Loucy (cell line): ENCODE measurements around the gene PTPRN2.

ENCODE experiments used
- H2AFZ ChIP-seq: fragments of 200-600 bp; sonication (generic); 2 replicates; pipeline ENCODE4 v1.6.0; 2016; ENCODE audit warnings: antibody characterized with exemption, mild to moderate bottlenecking, low read length, moderate library complexity
- H3F3A ChIP-seq: fragments of 200-600 bp; 2 replicates; pipeline ENCODE4 v1.6.0; 2016; ENCODE audit warnings: antibody characterized with exemption, low read depth, mild to moderate bottlenecking
- H3K27me3 ChIP-seq: fragments of 200-600 bp; sonication (generic); 2 replicates; pipeline ENCODE4 v1.6.1; 2014; ENCODE audit warnings: low read length, mild to moderate bottlenecking; ENCODE audit not compliant: insufficient read depth, poor library complexity, severe bottlenecking
- H3K36me3 ChIP-seq: fragments of 200-600 bp; sonication (generic); 2 replicates; pipeline ENCODE4 v1.6.1; 2016; ENCODE audit warnings: low read length; ENCODE audit not compliant: insufficient read depth
- H3K4me1 ChIP-seq: fragments of 200-600 bp; sonication (generic); 2 replicates; pipeline ENCODE4 v1.5.1; 2014; ENCODE audit warnings: low read length, mild to moderate bottlenecking; ENCODE audit not compliant: insufficient read depth, poor library complexity, severe bottlenecking
- H3K4me2 ChIP-seq: fragments of 200-600 bp; sonication (generic); 2 replicates; pipeline ENCODE4 v1.6.0; 2014; ENCODE audit warnings: antibody characterized with exemption, low read length, low read depth, mild to moderate bottlenecking; ENCODE audit not compliant: poor library complexity, severe bottlenecking
- H3K4me3 ChIP-seq: fragments of 200-600 bp; sonication (generic); 2 replicates; pipeline ENCODE4 v1.5.1; 2014; ENCODE audit warnings: low read length, mild to moderate bottlenecking, mixed read lengths; ENCODE audit not compliant: poor library complexity, severe bottlenecking
- H3K79me2 ChIP-seq: fragments of 200-600 bp; sonication (generic); 2 replicates; pipeline ENCODE4 v1.6.1; 2014; ENCODE audit warnings: low read length; ENCODE audit not compliant: insufficient read depth
- H3K9ac ChIP-seq: fragments of 200-600 bp; sonication (generic); 2 replicates; pipeline ENCODE4 v1.6.0; 2014; ENCODE audit warnings: mild to moderate bottlenecking, low read depth, low read length, moderate library complexity; ENCODE audit not compliant: poor library complexity, severe bottlenecking
- H3K9me2 ChIP-seq: fragments of 200-600 bp; sonication (generic); replicated peaks from 2 replicates; pipeline ENCODE4 v1.6.1; 2016; ENCODE audit warnings: low read depth, low read length, mixed read lengths
- H3K9me3 ChIP-seq: fragments of 200-600 bp; sonication (generic); 2 replicates; pipeline ENCODE4 v1.6.1; 2014; ENCODE audit warnings: mild to moderate bottlenecking, antibody characterized with exemption, low read length, low read depth; ENCODE audit not compliant: insufficient read depth
- H4K20me1 ChIP-seq: fragments of 200-600 bp; sonication (generic); 2 replicates; pipeline ENCODE4 v1.6.0; 2014; ENCODE audit warnings: antibody characterized with exemption, low read length, mild to moderate bottlenecking; ENCODE audit not compliant: insufficient read depth, poor library complexity, severe bottlenecking
- CTCF ChIP-seq: fragments of 200-600 bp; sonication (generic); conservative IDR thresholded peaks from 2 replicates; pipeline ENCODE4 v1.5.1; 2014; ENCODE audit warnings: mild to moderate bottlenecking, antibody characterized with exemption, low read length
- EZH2phosphoT487 ChIP-seq: fragments of 200-600 bp; IDR thresholded peaks from 2 replicates; pipeline ENCODE4 v1.6.1; 2018; ENCODE audit warnings: antibody characterized with exemption, mild to moderate bottlenecking, moderate library complexity, borderline replicate concordance

PTPRN2 gene

DNA sequence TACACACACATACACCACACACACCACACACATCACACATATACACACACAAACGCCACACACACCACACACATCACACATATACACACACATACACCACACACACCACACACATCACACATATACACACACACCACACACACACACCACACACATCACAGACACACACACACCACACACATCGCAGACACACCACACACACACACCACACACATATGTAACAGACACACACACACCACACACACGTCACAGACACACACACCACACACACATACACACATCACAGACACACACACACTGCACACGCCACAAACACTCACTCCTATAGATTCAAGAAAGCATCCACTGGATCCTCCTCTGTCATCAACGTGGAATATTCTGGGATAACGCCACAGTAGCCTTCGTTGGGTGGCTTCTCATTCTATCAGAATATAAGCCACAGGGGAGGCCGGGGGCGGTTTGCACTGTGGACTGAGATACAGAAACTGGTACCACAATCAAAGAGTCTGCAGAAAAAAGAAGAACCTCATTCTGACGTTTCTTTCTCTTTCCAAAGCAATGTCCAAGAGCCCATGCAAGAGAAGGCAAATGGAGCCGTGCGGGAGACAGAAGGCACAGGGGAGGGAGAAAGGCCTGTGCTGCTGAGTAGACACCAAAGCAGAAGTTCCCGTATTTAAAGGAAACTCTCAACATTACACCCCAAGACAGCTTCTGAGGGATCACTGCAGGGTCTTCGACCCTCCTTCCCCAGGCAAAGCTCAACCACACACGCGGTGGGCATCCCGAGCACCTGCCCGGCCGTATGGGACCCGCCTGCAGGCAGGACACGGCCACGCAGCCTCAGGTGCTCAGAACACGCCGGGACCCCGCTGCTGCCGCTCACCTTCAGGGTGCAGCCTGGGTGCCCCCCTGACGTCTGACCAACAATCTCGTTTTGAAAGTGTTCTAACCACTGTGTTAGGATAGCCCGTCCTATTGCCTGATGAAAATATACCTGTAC lies 929.6 kb downstream of the PTPRN2 start:
- Histone ChIP-seq H2AFZ (no peak overlapping the region), H3K4me1 (peaks cover 11% of the 10 kb centered on the region), H3K4me3 (no peak overlapping the region), H4K20me1 (no peaks in the 10 kb centered on the region), H3K9me2 (no peaks in the 10 kb centered on the region), H3K36me3 (peaks cover under 1% of the 10 kb centered on the region; the same call in 1 of the 2 replicates), H3K79me2 (peaks cover 33% of the 10 kb centered on the region; the same call in 1 of the 2 replicates), H3K4me2 (no peak overlapping the region), H3K9ac (no peak overlapping the region), H3K9me3 (no peaks in the 10 kb centered on the region), H3F3A (no peaks in the 10 kb centered on the region; the same call in 1 of the 2 replicates), H3K27me3 (no peaks in the 10 kb centered on the region)
- no peak for TF ChIP-seq EZH2phosphoT487
- TF ChIP-seq CTCF: no peak

DNA sequence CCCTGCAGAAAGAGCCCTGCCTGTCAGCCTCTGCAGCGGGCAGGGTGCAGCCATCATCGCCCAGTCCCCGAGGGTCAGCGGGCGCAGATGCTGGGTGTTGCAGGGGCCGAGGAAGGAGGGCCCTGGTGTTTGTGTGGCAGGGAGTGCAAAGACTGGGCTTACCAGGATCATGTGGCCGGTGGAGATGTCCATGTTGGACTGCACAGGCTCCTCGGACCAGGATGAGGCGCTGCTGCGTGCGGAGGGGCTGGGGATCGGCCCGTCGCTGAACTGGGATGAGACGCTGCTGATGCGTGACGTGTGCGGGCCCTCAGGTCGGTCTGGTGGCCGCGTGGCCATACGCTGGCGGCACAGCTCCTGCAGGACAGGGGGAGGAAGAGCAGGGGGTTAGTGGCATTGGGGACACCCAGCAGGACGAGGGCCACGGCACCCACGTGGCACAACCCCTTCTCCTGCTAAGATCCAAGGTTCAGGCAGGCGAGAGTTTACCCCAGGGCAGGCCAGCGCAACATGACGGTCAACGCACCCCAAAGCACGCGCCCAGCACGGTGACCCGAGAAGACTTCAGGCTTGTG lies 931.3 kb downstream of the PTPRN2 start:
- Histone ChIP-seq H4K20me1 (no peaks in the 10 kb centered on the region), H2AFZ (no peak overlapping the region), H3K9me3 (no peaks in the 10 kb centered on the region), H3K4me1 (peaks cover 11% of the 10 kb centered on the region), H3K27me3 (no peaks in the 10 kb centered on the region), H3K4me3 (no peak overlapping the region), H3K9ac (no peak overlapping the region), H3F3A (no peaks in the 10 kb centered on the region; the same call in 1 of the 2 replicates), H3K79me2 (peaks cover 17% of the 10 kb centered on the region; the same call in 1 of the 2 replicates), H3K9me2 (no peaks in the 10 kb centered on the region), H3K4me2 (no peak overlapping the region), H3K36me3 (peaks cover 12% of the 10 kb centered on the region; the same call in 1 of the 2 replicates)
- TF ChIP-seq CTCF (peak; percentile 17; the same call in 1 of the 2 replicates), EZH2phosphoT487 (no peak)

DNA sequence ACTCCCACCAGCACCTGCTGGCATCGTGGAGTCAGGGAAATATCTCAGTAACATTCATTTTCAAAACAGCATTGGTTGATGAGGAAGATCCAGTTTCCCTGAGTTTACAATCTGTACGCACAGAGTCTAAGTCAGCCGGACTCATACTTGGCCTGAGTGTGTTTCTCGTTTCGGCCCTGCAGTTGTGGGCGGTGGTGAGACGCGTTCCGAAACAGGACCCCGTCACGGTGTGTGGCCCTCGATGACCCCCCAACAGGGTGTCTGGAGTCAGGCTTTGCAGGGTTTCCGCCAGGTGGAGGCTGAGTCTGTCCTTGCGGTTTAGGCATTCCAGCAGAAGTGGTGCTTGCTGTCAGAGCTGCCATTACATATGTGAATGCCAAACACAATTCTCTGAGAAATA lies 933.3 kb downstream of the PTPRN2 start:
- Histone ChIP-seq H3K9me3 (no peaks in the 10 kb centered on the region), H4K20me1 (no peaks in the 10 kb centered on the region), H3K4me1 (peaks cover 11% of the 10 kb centered on the region), H3K4me2 (no peak overlapping the region), H3K9ac (no peak overlapping the region), H3F3A (no peaks in the 10 kb centered on the region), H3K27me3 (no peaks in the 10 kb centered on the region), H3K36me3 (peaks cover 14% of the 10 kb centered on the region; the same call in 1 of the 2 replicates), H2AFZ (no peak overlapping the region), H3K9me2 (no peaks in the 10 kb centered on the region), H3K79me2 (peaks cover 12% of the 10 kb centered on the region; the same call in 1 of the 2 replicates), H3K4me3 (no peak overlapping the region)
- TF ChIP-seq CTCF (no peak), EZH2phosphoT487 (no peak)
